Body of pancreas (tissue), 4 donors: Measurements from ENCODE around the gene NCOA1.

Experiments
- POLR2A ChIP-seq, 3 donors: fragments of 450-650 bp; IDR thresholded peaks; one replicate each; pipeline ENCODE4 v1.6.1; 2016; ENCODE audit warnings: antibody characterized with exemption in 3 of 3, mild to moderate bottlenecking in 2 of 3
- TF ChIP-seq, protein P1 (sequence below), 7 experiments: fragments of 450-650 bp in 4 of 7; fragments of 200-600 bp in 3 of 7; sonication (generic) in 3 of 7; IDR thresholded peaks; one replicate each; pipeline ENCODE4 v1.5.1; 2016 to 2019; ENCODE audit warnings: antibody characterized with exemption in 7 of 7

DNA sequence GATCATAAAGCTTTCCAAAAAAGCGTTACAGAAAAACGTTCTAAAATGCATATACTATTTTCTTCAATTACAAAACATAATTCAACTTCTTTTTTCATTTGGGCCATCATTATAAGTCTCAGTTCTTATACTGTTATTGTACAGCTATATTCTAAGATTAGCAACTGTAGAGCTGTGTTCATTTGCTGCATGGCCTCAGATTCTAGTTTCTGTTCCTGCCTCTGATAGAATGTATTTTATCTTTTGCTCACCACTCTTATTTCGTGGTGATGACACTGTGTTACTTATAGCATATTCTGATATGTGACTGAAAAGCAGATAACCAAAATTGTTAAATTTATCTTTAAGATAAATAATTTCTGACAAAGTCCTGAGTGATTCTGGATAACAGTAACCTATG is 234.9 kb downstream of the NCOA1 start:
- TF ChIP-seq POLR2A (IDR thresholded peaks at IDR 0.05): no peak
- TF ChIP-seq, protein P1, sequence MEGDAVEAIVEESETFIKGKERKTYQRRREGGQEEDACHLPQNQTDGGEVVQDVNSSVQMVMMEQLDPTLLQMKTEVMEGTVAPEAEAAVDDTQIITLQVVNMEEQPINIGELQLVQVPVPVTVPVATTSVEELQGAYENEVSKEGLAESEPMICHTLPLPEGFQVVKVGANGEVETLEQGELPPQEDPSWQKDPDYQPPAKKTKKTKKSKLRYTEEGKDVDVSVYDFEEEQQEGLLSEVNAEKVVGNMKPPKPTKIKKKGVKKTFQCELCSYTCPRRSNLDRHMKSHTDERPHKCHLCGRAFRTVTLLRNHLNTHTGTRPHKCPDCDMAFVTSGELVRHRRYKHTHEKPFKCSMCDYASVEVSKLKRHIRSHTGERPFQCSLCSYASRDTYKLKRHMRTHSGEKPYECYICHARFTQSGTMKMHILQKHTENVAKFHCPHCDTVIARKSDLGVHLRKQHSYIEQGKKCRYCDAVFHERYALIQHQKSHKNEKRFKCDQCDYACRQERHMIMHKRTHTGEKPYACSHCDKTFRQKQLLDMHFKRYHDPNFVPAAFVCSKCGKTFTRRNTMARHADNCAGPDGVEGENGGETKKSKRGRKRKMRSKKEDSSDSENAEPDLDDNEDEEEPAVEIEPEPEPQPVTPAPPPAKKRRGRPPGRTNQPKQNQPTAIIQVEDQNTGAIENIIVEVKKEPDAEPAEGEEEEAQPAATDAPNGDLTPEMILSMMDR (IDR thresholded peaks at IDR 0.05): no peak
